MM.1S (cell line): ENCODE results near the gene TOM1.

Source experiments
- EZH2phosphoT487 ChIP-seq: fragments of 300-600 bp; sonication (generic); IDR thresholded peaks from 2 replicates; pipeline ENCODE4 v1.6.1; 2018; ENCODE audit warnings: antibody characterized with exemption, low read length
- TF ChIP-seq, protein P1 (sequence below): fragments of 300-600 bp; sonication (generic); IDR thresholded peaks from 2 replicates; pipeline ENCODE4 v1.5.1; 2016; ENCODE audit warnings: antibody characterized with exemption, low read length, mixed read lengths

DNA sequence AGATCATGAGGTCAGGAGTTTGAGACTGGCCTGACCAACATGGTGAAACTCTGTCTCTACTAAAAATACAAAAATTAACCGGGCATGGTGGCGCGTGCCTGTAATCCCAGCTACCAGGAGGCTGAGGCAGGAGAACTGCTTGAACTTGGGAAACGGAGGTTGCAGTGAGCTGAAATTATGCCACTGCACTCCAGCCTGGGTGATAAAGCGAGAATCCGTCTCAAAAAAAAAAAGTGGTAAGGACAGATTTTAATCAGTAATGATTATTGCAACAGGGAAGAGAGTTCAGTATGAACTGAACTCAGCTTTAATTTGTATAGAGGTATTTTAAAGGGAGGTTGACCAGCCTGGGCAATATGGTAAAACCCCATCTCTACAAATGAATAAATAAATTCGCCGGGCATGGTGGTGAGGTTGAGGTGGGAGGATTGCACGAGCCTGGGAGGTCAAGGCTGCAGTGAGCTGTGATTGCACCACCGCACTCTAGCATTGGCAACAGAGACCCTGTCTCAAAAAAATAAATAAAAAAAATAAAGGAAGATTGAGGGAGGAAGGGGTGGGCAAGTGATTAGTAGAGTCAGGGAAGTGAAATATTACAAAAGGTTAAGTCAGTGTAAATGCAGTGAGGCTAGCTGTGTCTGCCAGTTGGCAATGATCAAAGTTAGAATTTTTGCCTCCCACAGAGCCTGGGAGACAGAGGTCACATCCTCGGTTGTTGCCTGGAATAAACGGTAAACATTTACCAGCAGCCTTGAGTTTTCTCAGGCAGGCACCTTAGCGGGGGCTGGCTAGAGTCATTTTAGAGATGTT, 97.6 kb downstream of the TOM1 start:
- TF ChIP-seq, protein P1, sequence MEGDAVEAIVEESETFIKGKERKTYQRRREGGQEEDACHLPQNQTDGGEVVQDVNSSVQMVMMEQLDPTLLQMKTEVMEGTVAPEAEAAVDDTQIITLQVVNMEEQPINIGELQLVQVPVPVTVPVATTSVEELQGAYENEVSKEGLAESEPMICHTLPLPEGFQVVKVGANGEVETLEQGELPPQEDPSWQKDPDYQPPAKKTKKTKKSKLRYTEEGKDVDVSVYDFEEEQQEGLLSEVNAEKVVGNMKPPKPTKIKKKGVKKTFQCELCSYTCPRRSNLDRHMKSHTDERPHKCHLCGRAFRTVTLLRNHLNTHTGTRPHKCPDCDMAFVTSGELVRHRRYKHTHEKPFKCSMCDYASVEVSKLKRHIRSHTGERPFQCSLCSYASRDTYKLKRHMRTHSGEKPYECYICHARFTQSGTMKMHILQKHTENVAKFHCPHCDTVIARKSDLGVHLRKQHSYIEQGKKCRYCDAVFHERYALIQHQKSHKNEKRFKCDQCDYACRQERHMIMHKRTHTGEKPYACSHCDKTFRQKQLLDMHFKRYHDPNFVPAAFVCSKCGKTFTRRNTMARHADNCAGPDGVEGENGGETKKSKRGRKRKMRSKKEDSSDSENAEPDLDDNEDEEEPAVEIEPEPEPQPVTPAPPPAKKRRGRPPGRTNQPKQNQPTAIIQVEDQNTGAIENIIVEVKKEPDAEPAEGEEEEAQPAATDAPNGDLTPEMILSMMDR, result no peak
- no peak for TF ChIP-seq EZH2phosphoT487
